Stimulated activated CD8-positive, alpha-beta memory T cell treated with anti-CD3 and anti-CD28 coated beads, Interleukin-15, amount 100 ng/mL, for 48 hours (primary cell): ENCODE measurements around the gene CCDC181.

Experiments used
- DNase-seq, 2 donors: peaks; one replicate each; pipeline ENCODE4 v3.0.0-alpha.2; 2020; ENCODE audit warnings: low read depth in 2 of 2

Gene CCDC181

DNA sequence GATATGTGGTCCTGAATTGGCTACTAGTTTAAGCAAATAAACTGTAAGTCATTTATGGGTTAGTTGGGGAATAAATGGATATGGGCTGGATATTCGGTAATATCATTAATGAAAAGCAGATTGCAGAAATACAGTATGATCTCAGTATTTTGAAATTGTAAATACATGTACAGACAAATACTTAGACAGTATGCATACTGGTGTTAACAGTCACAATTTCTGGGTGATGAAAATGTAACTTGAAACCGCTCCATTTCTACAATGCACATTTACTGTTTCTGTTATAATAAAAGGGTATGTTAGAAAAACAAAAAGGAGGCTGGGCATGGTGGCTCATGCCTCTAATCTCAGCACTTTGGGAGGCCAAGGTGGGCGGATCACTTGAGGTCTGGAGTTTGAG lies 31.3 kb downstream of the CCDC181 start:
- no peak for DNase-seq

DNA sequence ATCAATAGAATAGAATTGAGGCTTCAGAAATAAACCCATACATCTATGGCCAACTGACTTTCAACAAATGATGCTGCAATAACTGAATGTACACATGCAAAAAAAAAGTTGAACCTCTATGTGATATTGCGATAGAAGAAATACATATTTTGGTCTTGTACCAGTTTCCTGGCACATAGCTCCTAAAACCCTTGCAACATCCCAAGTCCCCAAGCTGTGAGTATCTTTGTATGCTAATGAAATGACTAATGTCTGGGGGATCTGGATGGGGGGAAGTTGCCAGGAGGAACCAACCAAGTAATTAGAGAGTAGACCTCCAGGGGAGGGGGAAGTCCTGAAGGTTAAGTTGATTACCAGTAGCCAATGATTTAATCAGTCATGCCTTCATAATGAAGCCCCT lies 34.9 kb downstream of the CCDC181 start:
- DNase-seq, result no peak

DNA sequence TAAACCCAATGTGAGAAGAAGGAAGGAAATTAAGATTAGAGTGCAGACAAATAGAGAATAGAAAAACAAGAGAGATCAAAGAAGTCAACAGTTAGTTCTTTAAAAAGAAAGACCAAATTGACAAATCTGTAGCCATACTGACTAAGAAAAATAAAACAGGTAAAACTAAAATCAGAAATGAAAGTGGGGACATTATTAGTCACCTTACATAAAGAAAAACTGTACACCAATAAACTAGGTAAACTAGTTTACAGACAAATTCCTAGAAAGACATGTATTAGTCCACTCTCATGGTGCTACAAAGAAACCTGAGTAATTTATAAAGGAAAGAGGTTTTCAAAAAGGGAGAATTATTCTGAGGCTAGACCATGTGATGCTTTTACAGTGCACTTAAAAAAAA lies 37.0 kb downstream of the CCDC181 start:
- no peak for DNase-seq

DNA sequence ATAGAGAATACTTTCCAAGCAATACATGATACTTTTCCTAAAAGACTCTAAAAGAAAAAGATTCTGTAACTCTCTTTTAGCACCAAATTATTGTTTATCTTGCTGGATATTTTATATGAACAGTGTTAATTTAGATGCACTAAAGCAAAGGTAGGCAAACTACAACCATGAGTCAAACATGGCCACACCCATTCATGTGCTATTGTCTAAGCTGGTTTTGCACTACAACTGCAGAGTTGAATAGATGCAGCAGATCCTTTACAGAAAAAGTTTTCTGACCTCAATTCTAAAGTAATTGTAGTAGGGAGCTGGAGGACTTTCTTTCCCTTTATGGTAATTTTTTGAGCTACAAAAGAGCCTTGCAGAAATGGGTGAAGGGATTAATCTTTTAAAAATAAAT lies 39.9 kb downstream of the CCDC181 start:
- DNase-seq, result no peak

DNA sequence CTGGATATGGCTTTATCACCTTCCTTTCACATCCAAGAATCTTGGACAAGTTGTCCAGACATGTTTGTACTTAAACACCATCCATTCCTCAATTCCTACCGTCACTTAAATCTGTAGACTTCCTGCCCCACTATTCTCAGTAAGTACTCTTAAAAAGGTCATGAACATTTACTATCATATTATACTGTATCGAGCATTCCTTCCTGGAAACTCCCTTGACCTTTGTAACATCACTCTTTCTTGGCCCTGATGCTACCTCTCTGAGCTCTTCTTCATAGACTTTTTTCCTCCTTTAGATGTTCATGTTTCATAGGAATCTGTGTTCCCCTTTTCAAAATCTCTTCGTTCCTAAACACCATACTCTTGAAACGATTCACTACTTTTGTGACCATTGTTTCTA lies 43.8 kb downstream of the CCDC181 start:
- no peak for DNase-seq

- DNase-seq, result no peak
These were observed 46.1 kb downstream of the CCDC181 start for GRCh38 chr1:169381162-169381561.

GRCh38 chr1:169371404-169371803 lies 55.9 kb downstream of the CCDC181 start:
- DNase-seq, result no peak

GRCh38 chr1:169368406-169368769 lies 58.9 kb downstream of the CCDC181 start:
- DNase-seq, result no peak

- peak; percentile 96 to 98 for DNase-seq
These were observed 59.4 kb downstream of the CCDC181 start, which contains the start of the genes BLZF1 and NME7 for GRCh38 chr1:169367686-169368405. BLZF1 (plus strand) TSS chr1:169368195; CDS start chr1:169369523, 1,328 bp downstream. NME7 (minus strand) TSS chr1:169367797; CDS start chr1:169367710, 87 bp downstream.

GRCh38 chr1:169367096-169367685 lies 60.1 kb downstream of the CCDC181 start:
- no peak for DNase-seq

- DNase-seq, result no peak
These were observed 62.3 kb downstream of the CCDC181 start for GRCh38 chr1:169364948-169365347.

- DNase-seq, result peak in 1 of 2 donors; percentile 8
These were observed 64.1 kb downstream of the CCDC181 start for GRCh38 chr1:169363046-169363730.

DNA sequence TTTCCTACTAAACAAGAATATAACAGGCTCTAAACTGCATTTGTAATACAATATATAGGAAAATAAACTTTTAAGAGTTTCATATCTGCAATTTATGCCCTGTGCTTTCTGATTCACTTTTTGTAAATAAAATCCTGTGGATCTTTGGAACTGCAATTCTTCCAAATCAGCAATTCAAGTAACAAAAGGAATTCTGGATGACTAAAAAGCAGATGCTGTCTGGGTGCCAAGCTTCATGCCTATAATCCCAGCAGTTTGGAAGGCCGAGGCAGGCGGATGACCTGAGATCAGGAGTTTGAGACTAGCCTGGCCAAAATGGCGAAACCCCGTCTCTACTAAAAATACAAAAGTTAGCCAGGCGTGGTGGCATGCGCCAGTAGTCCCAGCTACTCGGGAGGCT lies 66.0 kb downstream of the CCDC181 start:
- no peak for DNase-seq

- no peak for DNase-seq
These were observed 66.9 kb downstream of the CCDC181 start for GRCh38 chr1:169360415-169360814.

GRCh38 chr1:169348383-169349036 lies 78.8 kb downstream of the CCDC181 start:
- no peak for DNase-seq

DNA sequence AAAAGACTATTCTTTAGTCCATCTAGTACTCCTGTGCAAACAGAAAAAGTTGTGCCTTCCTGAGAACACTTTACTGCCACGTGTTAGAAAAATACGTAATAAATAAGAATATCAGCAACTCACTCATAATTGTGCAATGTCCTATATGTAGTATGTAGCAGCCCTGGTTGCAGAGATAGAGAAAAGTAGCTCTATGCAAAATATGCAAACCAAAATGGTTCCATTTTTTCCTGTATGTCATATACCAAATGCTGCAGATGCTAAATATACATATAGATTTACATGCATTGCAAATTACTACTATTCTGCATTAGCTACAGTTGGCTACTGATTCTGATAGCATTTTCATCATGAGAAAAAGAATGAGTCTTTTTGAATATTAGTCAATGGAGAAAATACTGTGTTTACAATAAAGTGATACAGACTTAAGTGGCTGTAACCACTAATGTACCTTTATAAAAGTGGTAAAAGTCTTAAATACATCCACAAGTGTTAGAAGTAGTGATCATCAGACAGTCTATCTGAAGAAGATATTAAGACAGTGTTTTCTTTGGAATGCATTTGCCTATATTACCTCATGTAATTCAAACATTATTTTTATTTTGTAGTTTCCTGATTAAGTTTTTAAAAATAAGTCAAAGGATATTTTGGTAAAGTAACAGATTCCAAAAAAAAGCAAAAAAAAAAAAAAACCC lies 79.4 kb downstream of the CCDC181 start:
- no peak for DNase-seq

- DNase-seq, result no peak
These were observed 81.2 kb downstream of the CCDC181 start for GRCh38 chr1:169346036-169346589.

DNA sequence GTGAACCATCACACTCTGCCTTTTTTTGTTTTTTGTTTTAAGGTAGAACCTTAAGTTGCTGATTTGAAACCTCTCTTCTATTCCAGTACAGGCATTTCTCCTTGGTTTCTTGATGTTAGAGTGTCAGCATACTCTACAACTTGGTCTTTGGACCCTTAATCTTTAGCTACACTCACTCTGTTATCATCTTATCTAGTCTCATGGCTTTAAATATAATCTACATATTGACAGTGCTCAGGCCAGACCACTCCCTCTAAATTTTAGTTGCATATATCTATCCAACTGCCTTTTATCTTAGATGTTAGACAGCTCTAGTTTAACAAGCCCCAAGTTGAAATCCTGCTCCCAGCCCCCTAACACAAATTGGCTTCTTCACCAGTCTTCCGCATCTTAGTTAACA lies 81.8 kb downstream of the CCDC181 start:
- no peak for DNase-seq
